Effector memory CD8-positive, alpha-beta T cell (primary cell): ENCODE data around the gene SLC25A26.

ENCODE experiments used
- ATAC-seq: fragments of 150-1000 bp; cut with Tn5 transposase; replicated peaks from 2 replicates; pipeline ENCODE4 v1.10.0; 2021; ENCODE audit warnings: mild to moderate bottlenecking, moderate library complexity
- DNase-seq, 3 experiments: peaks; one replicate each; pipeline ENCODE4 v3.0.0; 2021
- H3K27ac Mint-ChIP-seq, 2 donors: one replicate each; pipeline ENCODE4 v1.8.0; 2022; ENCODE audit warnings: mild to moderate bottlenecking in 2 of 2, mixed read lengths in 2 of 2, moderate library complexity in 2 of 2
- H3K27me3 Mint-ChIP-seq, 2 donors: one replicate each; pipeline ENCODE4 v1.8.0; 2022; ENCODE audit warnings: mixed read lengths in 2 of 2
- H3K36me3 Mint-ChIP-seq: one replicate; pipeline ENCODE4 v1.8.0; 2022; ENCODE audit warnings: mild to moderate bottlenecking, moderate library complexity, mixed read lengths; ENCODE audit not compliant: insufficient read depth
- H3K4me1 Mint-ChIP-seq, 2 donors: one replicate each; pipeline ENCODE4 v1.8.0; 2022; ENCODE audit warnings: low read depth in 2 of 2, mixed read lengths in 2 of 2
- H3K4me3 Mint-ChIP-seq, 2 donors: one replicate each; pipeline ENCODE4 v1.8.0; 2022; ENCODE audit warnings: mild to moderate bottlenecking in 2 of 2, mixed read lengths in 2 of 2, moderate library complexity in 2 of 2
- H3K9me3 Mint-ChIP-seq, 2 donors: one replicate each; pipeline ENCODE4 v1.8.0; 2022; ENCODE audit warnings: mixed read lengths in 2 of 2

SLC25A26 gene

GRCh38 chr3:66233033-66233432, 12.2 kb downstream of the SLC25A26 start:
- ATAC-seq (no peak), DNase-seq (no peak)
- Mint-ChIP-seq H3K4me3 (no peak overlapping the region), H3K4me1 (peaks cover 13 to 22% of the 10 kb centered on the region in 2 donors), H3K36me3 (peaks cover 9% of the 10 kb centered on the region), H3K27ac (no peak overlapping the region), H3K9me3 (no peaks in the 10 kb centered on the region), H3K27me3 (no peaks in the 10 kb centered on the region)

DNA sequence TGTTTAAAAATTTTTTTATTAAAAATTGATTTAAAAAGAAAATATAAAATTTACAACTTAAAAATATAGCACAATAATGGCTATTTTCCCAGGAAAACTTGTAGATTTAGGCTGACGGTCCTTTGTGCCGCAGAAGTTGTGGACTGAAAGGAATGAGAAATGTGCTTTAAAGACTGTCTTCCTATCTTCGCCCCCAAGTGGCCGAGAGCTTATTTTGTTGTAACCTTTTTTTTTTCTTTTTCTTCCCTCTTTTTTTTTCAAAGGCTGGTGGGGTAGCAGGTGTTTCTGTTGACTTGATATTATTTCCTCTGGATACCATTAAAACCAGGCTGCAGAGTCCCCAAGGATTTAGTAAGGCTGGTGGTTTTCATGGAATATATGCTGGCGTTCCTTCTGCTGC, 15.5 kb downstream of the SLC25A26 start:
- ATAC-seq (no peak), DNase-seq (no peak)
- Mint-ChIP-seq H3K4me3 (no peak overlapping the region), H3K9me3 (no peaks in the 10 kb centered on the region), H3K27me3 (no peaks in the 10 kb centered on the region), H3K4me1 (peaks cover 6 to 17% of the 10 kb centered on the region in 2 donors), H3K27ac (no peak overlapping the region), H3K36me3 (peaks cover 9% of the 10 kb centered on the region)

DNA sequence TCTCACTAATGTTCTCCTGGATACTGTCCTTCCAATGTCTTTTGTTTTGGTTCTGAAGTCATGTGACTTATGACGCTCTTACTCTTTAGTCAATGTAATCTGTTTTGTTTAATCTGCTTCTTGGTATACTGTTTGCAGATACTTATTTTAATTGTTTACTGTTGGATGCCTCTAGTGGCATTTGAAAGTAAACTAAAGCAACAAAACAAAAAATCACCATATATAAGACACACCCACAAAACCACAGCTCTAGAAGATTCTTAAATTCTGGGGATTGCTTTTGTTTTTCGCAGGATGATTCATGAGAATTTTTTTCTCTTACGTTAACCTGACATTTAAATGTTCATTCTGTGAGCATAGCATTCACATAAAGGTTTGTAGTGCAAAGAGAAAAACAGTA, 16.8 kb downstream of the SLC25A26 start:
- H3K36me3 Mint-ChIP-seq = peaks cover 18% of the 10 kb centered on the region
- no peaks in the 10 kb centered on the region for H3K27me3 Mint-ChIP-seq
- H3K4me1 Mint-ChIP-seq = peaks cover 3 to 20% of the 10 kb centered on the region in 2 donors
- H3K4me3 Mint-ChIP-seq = no peak overlapping the region
- ATAC-seq (no peak), DNase-seq (no peak)
- H3K9me3 Mint-ChIP-seq = no peaks in the 10 kb centered on the region
- H3K27ac Mint-ChIP-seq = no peak overlapping the region

DNA sequence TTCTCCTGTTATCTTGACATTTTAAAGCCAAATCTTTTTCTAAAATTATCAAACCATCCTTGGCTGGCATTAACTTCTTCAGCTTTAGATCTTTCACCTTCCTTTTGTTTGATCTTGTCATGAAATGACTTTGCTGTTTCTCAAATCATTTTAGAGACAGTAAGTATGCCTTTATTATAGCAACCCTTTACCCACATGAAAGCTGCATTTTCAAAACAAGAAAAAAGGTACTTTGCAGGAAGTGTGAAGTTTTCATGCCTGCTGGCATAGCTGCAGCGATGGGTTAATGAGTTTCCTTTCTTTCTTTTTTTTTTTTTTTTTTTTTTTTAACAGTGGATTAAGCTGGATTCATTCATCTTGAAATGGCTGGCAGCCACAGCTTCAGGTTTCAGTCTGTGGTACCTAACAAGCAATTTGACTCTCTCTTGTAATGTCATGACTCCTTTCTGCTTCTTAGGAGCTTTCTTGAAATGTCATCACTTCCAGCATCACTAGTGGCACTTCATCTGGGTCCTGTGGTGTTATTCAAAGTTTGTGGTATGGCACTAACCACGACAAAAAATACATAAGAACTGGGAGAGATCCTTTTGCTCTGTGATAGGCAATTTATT, 18.8 kb downstream of the SLC25A26 start:
- no peak for DNase-seq
- Mint-ChIP-seq H3K4me3 (no peak overlapping the region), H3K4me1 (peaks cover 0 to 15% of the 10 kb centered on the region in 2 donors), H3K27ac (no peak overlapping the region), H3K36me3 (peaks cover 36% of the 10 kb centered on the region), H3K27me3 (no peaks in the 10 kb centered on the region), H3K9me3 (no peaks in the 10 kb centered on the region)
- no peak for ATAC-seq

- peak overlapping the region in 1 of 2 donors; percentile 22 for H3K27ac Mint-ChIP-seq
- H3K4me1 Mint-ChIP-seq = peaks cover 0 to 15% of the 10 kb centered on the region in 2 donors
- ATAC-seq (no peak), DNase-seq (no peak)
- H3K27me3 Mint-ChIP-seq = no peaks in the 10 kb centered on the region
- no peak overlapping the region for H3K4me3 Mint-ChIP-seq
- H3K36me3 Mint-ChIP-seq = peaks cover 52% of the 10 kb centered on the region
- no peaks in the 10 kb centered on the region for H3K9me3 Mint-ChIP-seq
These were observed 20.7 kb downstream of the SLC25A26 start for GRCh38 chr3:66241466-66241865.

DNA sequence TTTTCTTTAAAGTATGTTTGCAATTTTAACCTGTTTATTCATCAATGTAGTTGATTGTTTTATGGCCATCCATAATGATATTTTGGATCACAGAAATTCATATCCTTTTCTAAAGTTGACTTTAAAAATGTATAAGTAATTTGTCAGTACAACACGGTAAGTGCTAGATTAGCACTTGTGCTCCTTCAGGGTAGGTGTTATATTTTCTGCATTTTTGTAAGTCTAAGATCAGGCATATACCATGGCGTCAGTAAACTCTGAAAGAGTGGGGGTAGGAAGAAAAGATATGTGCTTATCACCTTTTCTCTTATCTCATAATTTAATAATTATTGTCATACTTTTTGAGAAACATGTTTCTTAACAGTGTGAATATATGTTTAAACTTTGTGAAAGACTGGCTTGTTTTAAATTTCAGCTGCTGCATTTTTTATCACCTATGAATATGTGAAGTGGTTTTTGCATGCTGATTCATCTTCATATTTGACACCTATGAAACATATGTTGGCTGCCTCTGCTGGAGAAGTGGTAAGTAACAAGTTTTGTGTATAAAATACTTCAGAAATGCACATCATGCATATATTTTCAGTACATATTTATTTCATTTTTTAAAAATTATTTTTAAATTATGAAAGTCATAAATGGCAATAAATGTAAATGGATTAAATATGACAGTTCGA, 22.1 kb downstream of the SLC25A26 start:
- Mint-ChIP-seq H3K27ac (peak overlapping the region in 1 of 2 donors; percentile 49), H3K4me1 (peaks cover 0 to 11% of the 10 kb centered on the region in 2 donors), H3K9me3 (no peaks in the 10 kb centered on the region), H3K27me3 (no peaks in the 10 kb centered on the region), H3K4me3 (no peak overlapping the region), H3K36me3 (peaks cover 48% of the 10 kb centered on the region)
- DNase-seq (no peak), ATAC-seq (no peak)

GRCh38 chr3:66248641-66249040, 27.8 kb downstream of the SLC25A26 start:
- H3K27me3 Mint-ChIP-seq = no peaks in the 10 kb centered on the region
- H3K36me3 Mint-ChIP-seq = peaks cover 32% of the 10 kb centered on the region
- no peaks in the 10 kb centered on the region for H3K4me1 Mint-ChIP-seq
- H3K4me3 Mint-ChIP-seq = no peak overlapping the region
- H3K27ac Mint-ChIP-seq = no peak overlapping the region
- DNase-seq (no peak), ATAC-seq (no peak)
- no peaks in the 10 kb centered on the region for H3K9me3 Mint-ChIP-seq

- Mint-ChIP-seq H3K9me3 (no peaks in the 10 kb centered on the region), H3K27ac (no peak overlapping the region), H3K36me3 (peaks cover 11% of the 10 kb centered on the region), H3K27me3 (no peaks in the 10 kb centered on the region), H3K4me1 (peaks cover 4 to 5% of the 10 kb centered on the region in 2 donors), H3K4me3 (no peak overlapping the region)
- ATAC-seq = peak; percentile 35
- peak in 2 of 3 experiments; percentile 3 to 5 for DNase-seq
These were observed 33.2 kb downstream of the SLC25A26 start for GRCh38 chr3:66253790-66254620.

- Mint-ChIP-seq H3K27ac (no peak overlapping the region), H3K27me3 (no peaks in the 10 kb centered on the region), H3K4me3 (no peak overlapping the region), H3K4me1 (peaks cover 8 to 9% of the 10 kb centered on the region in 2 donors), H3K9me3 (no peaks in the 10 kb centered on the region), H3K36me3 (peaks cover 7% of the 10 kb centered on the region)
- ATAC-seq (no peak), DNase-seq (no peak)
These were observed 35.1 kb downstream of the SLC25A26 start for GRCh38 chr3:66255865-66256264.

- Mint-ChIP-seq H3K27ac (no peak overlapping the region), H3K27me3 (no peaks in the 10 kb centered on the region), H3K36me3 (peaks cover 7% of the 10 kb centered on the region), H3K9me3 (no peaks in the 10 kb centered on the region), H3K4me3 (no peak overlapping the region), H3K4me1 (peaks cover 8 to 14% of the 10 kb centered on the region in 2 donors)
- ATAC-seq (no peak), DNase-seq (no peak)
These were observed 36.0 kb downstream of the SLC25A26 start for GRCh38 chr3:66256806-66257205.

- DNase-seq = no peak
- ATAC-seq = no peak
- H3K4me3 Mint-ChIP-seq = no peak overlapping the region
- H3K27ac Mint-ChIP-seq = peak overlapping the region; percentile 15 to 52
- peaks cover 8 to 14% of the 10 kb centered on the region in 2 donors for H3K4me1 Mint-ChIP-seq
- peaks cover 21% of the 10 kb centered on the region for H3K36me3 Mint-ChIP-seq
- no peaks in the 10 kb centered on the region for H3K27me3 Mint-ChIP-seq
- H3K9me3 Mint-ChIP-seq = no peaks in the 10 kb centered on the region
These were observed 38.9 kb downstream of the SLC25A26 start for GRCh38 chr3:66259566-66260255.

- DNase-seq = no peak
- ATAC-seq = no peak
- peak overlapping the region in 1 of 2 donors; percentile 52 for H3K27ac Mint-ChIP-seq
- H3K9me3 Mint-ChIP-seq = no peaks in the 10 kb centered on the region
- no peaks in the 10 kb centered on the region for H3K27me3 Mint-ChIP-seq
- peaks cover 6 to 14% of the 10 kb centered on the region in 2 donors for H3K4me1 Mint-ChIP-seq
- H3K36me3 Mint-ChIP-seq = peaks cover 22% of the 10 kb centered on the region
- no peak overlapping the region for H3K4me3 Mint-ChIP-seq
These were observed 39.6 kb downstream of the SLC25A26 start for GRCh38 chr3:66260431-66260830.

- DNase-seq (no peak), ATAC-seq (no peak)
- Mint-ChIP-seq H3K4me1 (peaks cover 6 to 14% of the 10 kb centered on the region in 2 donors), H3K36me3 (peaks cover 22% of the 10 kb centered on the region), H3K27me3 (no peaks in the 10 kb centered on the region), H3K27ac (no peak overlapping the region), H3K4me3 (no peak overlapping the region), H3K9me3 (no peaks in the 10 kb centered on the region)
These were observed 40.6 kb downstream of the SLC25A26 start for GRCh38 chr3:66261355-66261754.
